Stimulated activated CD8-positive, alpha-beta memory T cell treated with anti-CD3 and anti-CD28 coated beads, Interleukin-4, amount 100 ng/mL, for 24 hours (primary cell): ENCODE results near the gene ADPRH.
"Not testable (repeated sequence)": the region's sequence is repeated elsewhere in the genome, so short reads cannot be mapped to it uniquely, and the experiment has no call there.

Experiments used
- DNase-seq: peaks from one replicate; pipeline ENCODE4 v3.0.0-alpha.2; 2020; ENCODE audit warnings: low read depth

ADPRH gene

DNA sequence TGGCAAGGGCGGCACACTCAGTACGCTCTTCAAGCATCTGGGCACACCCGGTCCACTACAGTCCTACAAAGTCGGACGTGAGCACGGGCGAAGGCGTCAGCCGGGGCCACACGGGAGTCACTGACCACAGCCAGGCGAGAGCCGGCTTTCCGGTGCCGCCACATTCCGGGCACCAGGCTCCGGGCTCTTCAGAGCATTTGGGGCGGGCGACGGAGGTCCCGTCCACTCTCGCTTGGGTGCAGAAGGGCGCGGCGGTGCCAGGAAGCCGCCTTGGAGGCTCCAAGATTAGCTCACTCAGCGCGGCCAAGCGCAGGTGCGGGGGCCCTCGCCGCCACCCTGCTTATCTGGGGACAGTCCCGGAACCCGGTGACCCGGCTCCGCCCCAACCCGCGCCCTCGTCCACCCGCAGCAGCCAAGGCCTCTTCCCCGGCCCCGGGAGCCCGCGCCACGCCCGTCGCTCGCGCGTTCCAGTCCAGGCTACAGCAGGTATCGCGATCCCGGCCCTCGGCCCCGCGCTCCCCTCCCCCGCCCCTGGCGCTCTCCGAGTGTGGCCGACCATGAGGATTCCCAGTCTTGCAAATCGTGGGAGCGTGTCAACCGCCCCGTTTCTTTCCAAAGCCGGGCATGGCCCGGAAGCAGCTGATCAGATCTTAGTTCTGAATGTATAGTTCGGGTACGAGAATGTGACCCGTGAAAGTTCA is at the start of gene ADPRH:
Gene ADPRH, plus strand, starts transcription at position 127 of the 701 bp plus-strand sequence. CDS start 2,678 bp downstream, outside the sequence.
- peak; percentile 39 for DNase-seq

DNA sequence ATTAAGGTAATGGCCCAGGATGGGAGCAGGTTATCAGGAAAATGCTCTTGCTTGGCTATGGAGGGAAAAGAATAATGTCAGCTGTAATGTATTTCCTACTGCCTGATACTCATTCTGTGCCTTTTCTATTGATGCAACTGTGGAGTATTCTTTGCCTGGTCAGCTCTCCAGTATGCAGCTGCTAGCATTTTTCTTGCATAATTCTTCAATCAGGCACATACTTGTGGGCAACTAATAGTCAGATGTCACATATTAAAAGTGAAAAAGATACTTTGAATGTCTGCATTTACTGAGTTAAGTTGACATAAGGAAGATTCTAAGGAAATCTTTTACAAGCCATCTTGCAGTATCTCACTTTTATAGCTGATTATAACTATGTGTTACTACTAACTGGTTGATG is 49.4 kb upstream of the ADPRH start:
- DNase-seq: no peak

- no peak for DNase-seq
These were observed 48.8 kb upstream of the ADPRH start for GRCh38 chr3:119530456-119530855.

- no peak for DNase-seq
These were observed 48.1 kb upstream of the ADPRH start for GRCh38 chr3:119531151-119531550.

DNA sequence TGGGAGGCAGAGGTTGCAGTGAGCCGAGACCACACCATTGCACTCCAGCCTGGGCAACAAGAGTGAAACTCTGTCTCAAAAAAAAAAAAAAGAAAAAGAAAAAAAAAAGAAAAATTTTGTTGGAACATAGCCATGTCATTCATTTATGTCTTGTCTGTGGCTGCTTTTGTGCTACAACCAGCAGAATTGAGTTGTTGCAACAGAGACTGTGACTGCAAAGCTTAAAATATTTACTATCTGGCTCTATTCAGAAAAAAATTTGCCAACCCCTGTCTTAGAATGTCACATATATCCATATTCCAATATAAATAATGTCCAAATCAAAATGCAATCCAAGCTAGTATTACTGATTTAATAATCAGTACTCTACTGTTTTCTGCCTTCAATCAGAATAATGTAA is 45.0 kb upstream of the ADPRH start:
- no peak for DNase-seq

DNA sequence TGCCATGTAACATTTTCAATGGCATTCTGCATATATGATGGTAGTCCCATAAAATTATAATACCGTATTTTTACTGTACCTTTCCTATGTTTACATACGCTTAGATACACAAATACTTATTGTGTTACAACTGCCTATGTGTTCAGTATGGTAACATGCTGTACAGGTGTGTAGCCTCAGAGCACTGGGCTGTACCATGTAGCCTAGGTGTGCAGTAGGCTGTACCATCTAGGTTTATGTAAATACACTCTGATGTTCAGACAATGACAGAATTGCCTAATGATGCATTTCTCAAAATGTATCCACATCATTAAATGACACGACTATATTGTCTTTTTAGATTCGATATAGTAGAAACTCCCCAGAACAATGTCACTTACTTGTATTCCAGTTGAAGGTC is 42.5 kb upstream of the ADPRH start:
- no peak for DNase-seq

- no peak for DNase-seq
These were observed 40.5 kb upstream of the ADPRH start for GRCh38 chr3:119538772-119539171.

- no peak for DNase-seq
These were observed 37.7 kb upstream of the ADPRH start for GRCh38 chr3:119541547-119541946.

GRCh38 chr3:119542168-119542767 is 37.0 kb upstream of the ADPRH start:
- no peak for DNase-seq

- no peak for DNase-seq
These were observed 36.1 kb upstream of the ADPRH start for GRCh38 chr3:119543147-119543546.

DNA sequence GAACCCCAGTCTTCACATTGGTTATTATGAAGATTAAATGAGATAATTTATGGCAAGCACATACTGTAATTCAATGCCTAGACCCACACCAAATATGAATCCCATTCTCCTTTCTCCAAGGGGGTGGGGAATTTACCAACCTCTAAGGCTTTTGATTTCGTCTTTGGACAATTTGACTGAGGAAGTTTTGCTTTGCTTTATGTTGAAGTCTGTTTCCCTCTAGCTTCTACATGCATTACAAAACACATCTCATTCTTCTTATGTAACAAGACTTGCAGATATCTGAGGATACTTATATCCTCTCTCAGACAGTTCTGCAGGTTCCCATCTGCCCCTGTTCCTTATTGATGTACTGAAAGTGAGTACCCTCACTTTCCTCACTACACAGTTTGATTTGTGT is 32.1 kb upstream of the ADPRH start:
- DNase-seq: no peak

DNA sequence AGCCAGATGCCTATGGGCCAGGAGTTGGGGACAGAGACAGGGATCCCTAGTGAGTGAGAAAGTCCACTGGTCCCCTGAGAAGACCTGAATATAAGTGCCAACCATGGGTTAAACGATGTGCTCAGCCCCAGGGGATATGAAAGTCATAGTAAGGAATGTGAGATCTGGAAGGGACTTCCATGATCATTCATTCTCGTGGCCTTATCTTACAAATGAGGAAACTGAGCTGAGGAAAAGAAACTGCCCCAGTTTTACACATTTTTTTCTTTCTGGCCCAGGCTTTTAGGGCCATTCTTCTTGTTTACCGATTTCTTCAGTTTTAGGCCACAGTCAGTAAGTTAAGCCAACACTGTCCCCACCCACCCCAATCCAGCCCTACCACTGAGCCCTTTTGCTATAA is 31.0 kb upstream of the ADPRH start:
- no peak for DNase-seq

- no peak for DNase-seq
These were observed 28.9 kb upstream of the ADPRH start for GRCh38 chr3:119550192-119550910.

DNA sequence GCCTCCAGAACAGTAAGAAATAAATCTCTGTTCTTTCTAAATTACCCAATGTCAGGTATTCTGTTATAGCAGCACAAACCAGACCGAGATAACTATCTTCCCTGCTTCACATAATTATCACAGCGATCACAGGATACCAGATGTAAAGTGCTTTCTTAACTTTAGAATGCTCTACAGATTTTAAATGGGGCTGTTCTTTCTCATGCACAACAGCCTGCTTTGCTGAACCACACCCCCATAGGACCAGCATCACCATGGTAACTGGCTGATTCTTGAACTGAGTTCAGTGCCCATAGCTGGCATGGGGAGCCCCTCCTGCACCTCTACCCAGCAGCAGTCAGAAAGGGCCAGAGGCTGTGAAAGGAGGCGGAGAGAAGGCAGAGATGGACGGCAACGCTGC is 27.7 kb upstream of the ADPRH start:
- no peak for DNase-seq

DNA sequence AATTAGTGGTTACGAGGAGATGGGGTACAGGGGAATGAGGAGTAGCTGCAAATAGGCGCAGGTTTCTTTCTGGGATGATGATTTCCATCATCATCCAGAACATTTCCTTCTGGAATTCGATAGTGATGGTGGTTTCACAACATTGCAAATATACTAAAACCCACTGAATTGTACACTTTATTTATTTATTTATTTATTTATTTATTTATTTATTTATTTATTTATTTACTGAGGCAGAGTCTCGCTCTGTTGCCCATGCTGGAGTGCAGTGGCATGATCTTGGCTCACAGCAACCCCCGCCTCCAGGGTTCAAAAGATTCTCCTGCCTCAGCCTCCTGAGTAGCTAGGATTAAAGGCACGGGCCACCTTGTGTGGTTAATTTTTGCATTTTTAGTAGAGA is 26.4 kb upstream of the ADPRH start:
- DNase-seq: not testable (repeated sequence)

DNA sequence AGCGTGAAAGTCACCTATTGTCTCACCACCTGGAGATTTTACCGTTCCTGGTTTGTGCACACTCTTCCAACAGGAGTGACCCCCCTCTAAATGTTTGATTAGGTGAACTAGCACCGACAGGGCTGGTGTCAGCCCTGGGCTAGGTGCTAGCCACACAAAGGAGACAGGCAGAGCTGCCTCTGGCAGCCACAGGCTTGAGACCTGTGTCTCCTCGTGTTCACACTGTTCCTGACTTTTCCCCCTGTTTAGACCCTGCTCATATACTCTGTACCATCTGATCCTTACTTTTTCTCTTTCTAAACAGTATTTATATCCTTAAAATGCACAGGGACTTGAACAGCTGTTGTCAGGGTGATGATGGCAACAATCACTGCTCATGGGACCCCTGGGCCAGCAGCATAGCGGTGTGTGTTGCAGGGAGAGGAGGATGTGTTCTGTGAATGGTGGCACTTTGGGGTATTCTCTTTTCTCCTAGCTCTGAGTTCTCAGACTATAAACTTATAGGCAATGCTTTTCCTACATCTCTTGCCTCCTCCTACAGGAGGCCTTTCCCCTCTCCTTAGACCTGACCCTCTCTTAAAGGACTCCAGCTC is 25.4 kb upstream of the ADPRH start:
- DNase-seq: no peak

DNA sequence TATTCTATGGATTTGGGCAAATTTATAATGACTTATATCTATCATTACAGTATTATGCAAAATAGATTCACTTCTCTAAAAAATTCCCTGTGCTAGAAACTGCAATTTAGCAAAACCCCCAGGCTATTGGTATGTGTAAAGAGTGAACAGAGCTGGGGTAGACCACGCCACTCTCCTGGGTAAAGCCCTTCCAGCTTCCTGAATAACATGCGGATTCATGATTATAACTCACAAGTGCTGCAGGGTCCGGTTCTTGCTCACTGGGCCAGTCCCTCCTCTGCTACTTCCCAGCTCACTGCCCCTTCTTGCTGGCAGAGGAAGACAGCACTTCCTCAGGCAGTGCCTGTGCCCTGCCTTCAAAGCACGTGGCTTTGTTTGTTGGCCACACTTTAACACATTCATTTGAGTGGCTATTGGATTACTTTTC is 24.0 kb upstream of the ADPRH start:
- no peak for DNase-seq

GRCh38 chr3:119555929-119556328 is 23.4 kb upstream of the ADPRH start:
- no peak for DNase-seq

- no peak for DNase-seq
These were observed 22.0 kb upstream of the ADPRH start for GRCh38 chr3:119557192-119557876.

- DNase-seq: no peak
These were observed 21.4 kb upstream of the ADPRH start for GRCh38 chr3:119557877-119558269.

GRCh38 chr3:119558626-119559317 is 20.5 kb upstream of the ADPRH start:
- DNase-seq: no peak
